Measurements from ENCODE around the gene GUCA2B.

Gene GUCA2B

DNA sequence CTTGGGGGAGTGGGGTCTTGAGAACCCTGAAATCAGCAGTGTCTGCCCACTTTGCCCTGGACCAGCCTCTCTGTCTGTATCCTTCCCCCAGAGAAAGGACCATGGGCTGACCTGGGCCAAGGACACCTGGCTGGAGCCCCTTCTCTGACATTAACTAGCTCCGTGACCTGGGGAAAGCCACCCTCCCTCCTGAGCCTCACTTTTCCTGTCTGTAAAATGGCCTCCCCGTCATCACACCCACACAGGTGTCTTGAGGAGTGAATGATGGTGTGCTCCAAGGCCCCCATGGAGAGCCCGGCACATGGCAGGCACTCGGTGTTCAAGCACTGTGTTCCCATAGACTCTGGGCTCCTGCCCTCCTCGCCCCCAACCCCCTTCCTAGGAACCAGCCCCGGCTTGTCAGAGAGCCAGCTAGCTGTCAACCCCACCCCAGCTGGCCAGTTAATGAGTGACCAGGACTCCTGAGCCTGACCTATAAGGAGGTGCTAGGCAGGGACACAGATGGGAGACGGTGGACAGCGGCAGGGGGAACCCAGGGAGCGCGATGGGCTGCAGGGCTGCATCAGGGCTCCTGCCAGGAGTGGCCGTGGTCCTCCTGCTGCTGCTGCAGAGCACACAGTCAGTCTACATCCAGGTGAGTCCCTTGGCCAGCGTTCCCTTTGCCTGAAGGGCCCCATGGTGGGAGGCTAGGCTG is at the start of gene GUCA2B:
TSS of gene GUCA2B (plus strand) at position 504 of the 694 bp plus-strand sequence. CDS start at position 545, 41 bp downstream.
- no peak within 1 kb of the TSS for H3K4me3 ChIP-seq (ENCODE audit: low read length)
- no peaks in the 10 kb centered on the region for H3K9me3 ChIP-seq (ENCODE audit: control insufficient read depth, insufficient read depth, low read length)
- H3K27me3 ChIP-seq (ENCODE audit: control insufficient read depth, insufficient read depth, low read length) = no peaks in the 10 kb centered on the region
- no peak for DNase-seq (ENCODE audit: low read depth, low spot score)
- H3K27ac ChIP-seq (ENCODE audit: low read length) = no peak within 1 kb of the TSS
- H3K36me3 ChIP-seq (ENCODE audit: control insufficient read depth, insufficient read depth, low read length) = no peaks in the 10 kb centered on the region
- H3K4me1 ChIP-seq (ENCODE audit: control insufficient read depth, insufficient read depth, low read length) = no peaks in the 10 kb centered on the region
- no CpG with 5 or more reads among the region's 12 CpGs for WGBS (ENCODE audit: insufficient coverage, insufficient read length)

DNA sequence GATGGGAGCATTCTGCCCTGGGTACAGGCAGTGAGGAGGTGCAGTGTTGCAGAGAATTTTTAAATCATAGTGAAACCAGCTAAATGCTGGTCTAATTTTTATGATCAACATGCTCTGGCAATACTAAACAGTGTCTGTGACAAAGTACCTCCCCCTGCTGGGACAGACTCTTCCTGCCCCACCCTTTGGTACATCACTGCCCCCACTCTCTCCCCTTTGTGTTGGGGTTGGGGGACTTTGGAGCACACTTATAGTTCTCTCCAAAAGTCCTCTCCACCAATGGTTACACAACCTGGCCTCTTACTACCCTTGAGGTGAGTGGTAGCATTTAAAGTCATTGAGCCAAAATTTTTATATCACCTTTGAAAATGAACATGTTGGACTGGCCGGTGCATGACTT is 48.2 kb upstream of the GUCA2B start:
- DNase-seq (ENCODE audit: low read depth, low spot score) = no peak
- H3K9me3 ChIP-seq (ENCODE audit: control insufficient read depth, insufficient read depth, low read length) = no peaks in the 10 kb centered on the region
- H3K27ac ChIP-seq (ENCODE audit: low read length) = no peak overlapping the region
- H3K4me1 ChIP-seq (ENCODE audit: control insufficient read depth, insufficient read depth, low read length) = no peaks in the 10 kb centered on the region
- H3K4me3 ChIP-seq (ENCODE audit: low read length) = no peak overlapping the region
- H3K27me3 ChIP-seq (ENCODE audit: control insufficient read depth, insufficient read depth, low read length) = no peaks in the 10 kb centered on the region
- WGBS (ENCODE audit: insufficient coverage, insufficient read length) = no CpG with 5 or more reads among the region's 1 CpG
- no peaks in the 10 kb centered on the region for H3K36me3 ChIP-seq (ENCODE audit: control insufficient read depth, insufficient read depth, low read length)

DNA sequence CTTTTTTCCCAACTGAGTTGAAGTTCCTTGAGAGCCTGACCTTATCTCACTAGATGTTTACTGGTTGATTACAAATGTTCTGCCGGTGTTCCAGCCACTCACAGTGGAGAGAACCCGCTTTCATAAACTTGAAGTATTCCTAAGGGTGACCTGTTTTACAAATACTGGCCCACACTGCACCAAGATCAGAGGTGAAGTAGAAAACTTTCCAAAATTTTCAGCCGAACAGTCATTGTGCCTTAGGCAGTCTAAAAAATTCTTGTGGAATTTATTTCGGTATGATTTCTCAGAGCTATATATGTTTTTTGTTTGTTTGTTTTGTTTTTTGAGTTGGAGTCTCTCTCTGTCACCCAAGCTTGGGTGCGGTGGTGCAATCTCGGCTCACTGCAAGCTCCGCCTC is 44.9 kb upstream of the GUCA2B start:
- no CpG with 5 or more reads among the region's 7 CpGs for WGBS (ENCODE audit: insufficient coverage, insufficient read length)
- no peak overlapping the region for H3K27ac ChIP-seq (ENCODE audit: low read length)

GRCh38 chr1:42109600-42109999 is 43.6 kb upstream of the GUCA2B start:
- Histone ChIP-seq H3K4me3 (ENCODE audit: low read length) (no peak overlapping the region), H3K9me3 (ENCODE audit: control insufficient read depth, insufficient read depth, low read length) (no peaks in the 10 kb centered on the region), H3K4me1 (ENCODE audit: control insufficient read depth, insufficient read depth, low read length) (no peaks in the 10 kb centered on the region), H3K27ac (ENCODE audit: low read length) (no peak overlapping the region), H3K27me3 (ENCODE audit: control insufficient read depth, insufficient read depth, low read length) (no peaks in the 10 kb centered on the region), H3K36me3 (ENCODE audit: control insufficient read depth, insufficient read depth, low read length) (no peaks in the 10 kb centered on the region)
- no CpG with 5 or more reads among the region's 3 CpGs for WGBS (ENCODE audit: insufficient coverage, insufficient read length)
- DNase-seq (ENCODE audit: low read depth, low spot score) = no peak

More for the DNA sequence above, 44.9 kb upstream of the GUCA2B start:
- no peaks in the 10 kb centered on the region for H3K27me3 ChIP-seq (ENCODE audit: control insufficient read depth, insufficient read depth, low read length)
- no peaks in the 10 kb centered on the region for H3K36me3 ChIP-seq (ENCODE audit: control insufficient read depth, insufficient read depth, low read length)
- H3K4me3 ChIP-seq (ENCODE audit: low read length) = no peak overlapping the region
- DNase-seq (ENCODE audit: low read depth, low spot score) = no peak
- no peaks in the 10 kb centered on the region for H3K4me1 ChIP-seq (ENCODE audit: control insufficient read depth, insufficient read depth, low read length)
- no peaks in the 10 kb centered on the region for H3K9me3 ChIP-seq (ENCODE audit: control insufficient read depth, insufficient read depth, low read length)

DNA sequence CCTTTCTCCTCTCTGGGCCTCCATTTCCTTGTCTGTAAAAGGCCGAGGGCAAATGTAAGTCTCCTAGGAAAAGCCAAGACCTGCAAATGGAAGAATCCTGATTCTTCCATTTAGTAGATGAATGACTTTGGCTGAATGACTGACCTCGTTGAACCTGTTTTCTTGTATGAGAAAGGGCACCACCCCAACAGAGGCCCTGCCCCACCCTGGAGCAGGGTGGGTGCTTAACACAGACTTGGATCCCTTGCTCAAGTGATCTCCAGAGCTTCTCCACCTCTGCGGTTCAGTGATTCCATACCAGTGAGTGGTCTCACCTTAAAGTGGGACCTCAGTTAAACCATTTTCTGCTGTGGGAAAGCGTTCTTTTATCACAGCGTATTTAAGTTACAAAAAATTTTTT is 39.0 kb upstream of the GUCA2B start:
- no peaks in the 10 kb centered on the region for H3K4me1 ChIP-seq (ENCODE audit: control insufficient read depth, insufficient read depth, low read length)
- H3K27me3 ChIP-seq (ENCODE audit: control insufficient read depth, insufficient read depth, low read length) = no peaks in the 10 kb centered on the region
- H3K9me3 ChIP-seq (ENCODE audit: control insufficient read depth, insufficient read depth, low read length) = no peaks in the 10 kb centered on the region
- H3K36me3 ChIP-seq (ENCODE audit: control insufficient read depth, insufficient read depth, low read length) = no peaks in the 10 kb centered on the region
- H3K27ac ChIP-seq (ENCODE audit: low read length) = no peak overlapping the region
- no CpG with 5 or more reads among the region's 5 CpGs for WGBS (ENCODE audit: insufficient coverage, insufficient read length)
- no peak overlapping the region for H3K4me3 ChIP-seq (ENCODE audit: low read length)
- DNase-seq (ENCODE audit: low read depth, low spot score) = no peak

GRCh38 chr1:42117214-42117613 is 36.0 kb upstream of the GUCA2B start:
- WGBS (ENCODE audit: insufficient coverage, insufficient read length) = no CpG with 5 or more reads among the region's 5 CpGs
- Histone ChIP-seq H3K36me3 (ENCODE audit: control insufficient read depth, insufficient read depth, low read length) (no peaks in the 10 kb centered on the region), H3K4me1 (ENCODE audit: control insufficient read depth, insufficient read depth, low read length) (no peaks in the 10 kb centered on the region), H3K9me3 (ENCODE audit: control insufficient read depth, insufficient read depth, low read length) (no peaks in the 10 kb centered on the region), H3K27me3 (ENCODE audit: control insufficient read depth, insufficient read depth, low read length) (no peaks in the 10 kb centered on the region), H3K4me3 (ENCODE audit: low read length) (no peak overlapping the region), H3K27ac (ENCODE audit: low read length) (no peak overlapping the region)
- DNase-seq (ENCODE audit: low read depth, low spot score) = no peak

- Histone ChIP-seq H3K4me3 (ENCODE audit: low read length) (no peak overlapping the region), H3K4me1 (ENCODE audit: control insufficient read depth, insufficient read depth, low read length) (no peaks in the 10 kb centered on the region), H3K27me3 (ENCODE audit: control insufficient read depth, insufficient read depth, low read length) (no peaks in the 10 kb centered on the region), H3K36me3 (ENCODE audit: control insufficient read depth, insufficient read depth, low read length) (no peaks in the 10 kb centered on the region), H3K27ac (ENCODE audit: low read length) (no peak overlapping the region), H3K9me3 (ENCODE audit: control insufficient read depth, insufficient read depth, low read length) (no peaks in the 10 kb centered on the region)
- no peak for DNase-seq (ENCODE audit: low read depth, low spot score)
- WGBS (ENCODE audit: insufficient coverage, insufficient read length) = no CpG with 5 or more reads among the region's 1 CpG
Measured at GRCh38 chr1:42118125-42118524, 35.1 kb upstream of the GUCA2B start.

- H3K4me1 ChIP-seq (ENCODE audit: control insufficient read depth, insufficient read depth, low read length) = no peaks in the 10 kb centered on the region
- H3K27me3 ChIP-seq (ENCODE audit: control insufficient read depth, insufficient read depth, low read length) = no peaks in the 10 kb centered on the region
- H3K9me3 ChIP-seq (ENCODE audit: control insufficient read depth, insufficient read depth, low read length) = no peaks in the 10 kb centered on the region
- H3K36me3 ChIP-seq (ENCODE audit: control insufficient read depth, insufficient read depth, low read length) = no peaks in the 10 kb centered on the region
- no peak overlapping the region for H3K27ac ChIP-seq (ENCODE audit: low read length)
- WGBS (ENCODE audit: insufficient coverage, insufficient read length) = no CpG with 5 or more reads among the region's 3 CpGs
- DNase-seq (ENCODE audit: low read depth, low spot score) = no peak
- no peak overlapping the region for H3K4me3 ChIP-seq (ENCODE audit: low read length)
Measured at GRCh38 chr1:42122408-42122807, 30.8 kb upstream of the GUCA2B start.

- 100% methylated on average over 1 of the region's 1 CpG for WGBS (ENCODE audit: insufficient coverage, insufficient read length)
- no peaks in the 10 kb centered on the region for H3K4me1 ChIP-seq (ENCODE audit: control insufficient read depth, insufficient read depth, low read length)
- no peaks in the 10 kb centered on the region for H3K36me3 ChIP-seq (ENCODE audit: control insufficient read depth, insufficient read depth, low read length)
Measured at GRCh38 chr1:42125552-42125951, 27.7 kb upstream of the GUCA2B start.

GRCh38 chr1:42127767-42128166 is 25.4 kb upstream of the GUCA2B start:
- WGBS (ENCODE audit: insufficient coverage, insufficient read length) = no CpG with 5 or more reads among the region's 6 CpGs
- no peak overlapping the region for H3K27ac ChIP-seq (ENCODE audit: low read length)

More at GRCh38 chr1:42125552-42125951, 27.7 kb upstream of the GUCA2B start:
- Histone ChIP-seq H3K27me3 (ENCODE audit: control insufficient read depth, insufficient read depth, low read length) (no peaks in the 10 kb centered on the region), H3K9me3 (ENCODE audit: control insufficient read depth, insufficient read depth, low read length) (no peaks in the 10 kb centered on the region), H3K4me3 (ENCODE audit: low read length) (no peak overlapping the region), H3K27ac (ENCODE audit: low read length) (no peak overlapping the region)
- DNase-seq (ENCODE audit: low read depth, low spot score) = no peak

DNA sequence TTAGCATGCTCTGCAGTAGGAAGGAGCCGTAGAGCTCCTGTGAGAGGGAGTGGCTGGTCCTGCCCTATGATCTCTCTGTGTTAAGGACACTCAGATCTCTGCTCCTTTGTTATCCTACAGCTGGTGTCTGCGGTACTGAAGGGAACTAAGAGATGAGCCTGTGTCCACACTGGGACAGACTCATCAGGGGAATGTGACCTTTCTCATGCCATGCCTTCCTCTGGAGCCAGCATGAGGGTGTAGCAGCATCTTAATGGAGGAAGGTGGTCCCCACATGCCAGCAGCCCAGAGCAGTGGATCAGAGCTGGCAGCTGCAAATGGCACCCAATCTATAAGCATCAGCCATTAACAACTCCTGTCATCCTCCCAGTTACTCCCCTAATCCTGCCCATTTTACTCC is 24.7 kb upstream of the GUCA2B start:
- WGBS (ENCODE audit: insufficient coverage, insufficient read length) = no CpG with 5 or more reads among the region's 2 CpGs
- Histone ChIP-seq H3K27me3 (ENCODE audit: control insufficient read depth, insufficient read depth, low read length) (no peaks in the 10 kb centered on the region), H3K27ac (ENCODE audit: low read length) (no peak overlapping the region), H3K4me1 (ENCODE audit: control insufficient read depth, insufficient read depth, low read length) (no peaks in the 10 kb centered on the region), H3K4me3 (ENCODE audit: low read length) (no peak overlapping the region), H3K9me3 (ENCODE audit: control insufficient read depth, insufficient read depth, low read length) (no peaks in the 10 kb centered on the region), H3K36me3 (ENCODE audit: control insufficient read depth, insufficient read depth, low read length) (no peaks in the 10 kb centered on the region)
- no peak for DNase-seq (ENCODE audit: low read depth, low spot score)

More at GRCh38 chr1:42127767-42128166, 25.4 kb upstream of the GUCA2B start:
- Histone ChIP-seq H3K4me1 (ENCODE audit: control insufficient read depth, insufficient read depth, low read length) (no peaks in the 10 kb centered on the region), H3K27me3 (ENCODE audit: control insufficient read depth, insufficient read depth, low read length) (no peaks in the 10 kb centered on the region), H3K36me3 (ENCODE audit: control insufficient read depth, insufficient read depth, low read length) (no peaks in the 10 kb centered on the region), H3K4me3 (ENCODE audit: low read length) (no peak overlapping the region), H3K9me3 (ENCODE audit: control insufficient read depth, insufficient read depth, low read length) (no peaks in the 10 kb centered on the region)
- no peak for DNase-seq (ENCODE audit: low read depth, low spot score)

Measured in iPS DF 6.9 (cell line).